KMS-11 (cell line): ENCODE data around the gene KLHL1.

Source experiments
- H2AFZ ChIP-seq: fragments of 200-600 bp; sonication (generic); 2 replicates; pipeline ENCODE4 v1.6.1; 2016; ENCODE audit warnings: antibody characterized with exemption, mixed run types, low read depth
- H3K27ac ChIP-seq: fragments of 200-600 bp; sonication (generic); 2 replicates; pipeline ENCODE4 v1.6.1; 2016; ENCODE audit warnings: mild to moderate bottlenecking, mixed run types
- H3K27me3 ChIP-seq: fragments of 200-600 bp; sonication (generic); 2 replicates; pipeline ENCODE4 v1.6.1; 2017; ENCODE audit warnings: mild to moderate bottlenecking, low read depth, mixed run types, moderate library complexity; ENCODE audit not compliant: insufficient read depth
- H3K36me3 ChIP-seq: fragments of 200-600 bp; sonication (generic); 2 replicates; pipeline ENCODE4 v1.6.1; 2017; ENCODE audit warnings: mild to moderate bottlenecking, mixed run types; ENCODE audit not compliant: insufficient read depth
- H3K4me1 ChIP-seq: fragments of 200-600 bp; sonication (generic); 2 replicates; pipeline ENCODE4 v1.6.1; 2016; ENCODE audit warnings: mild to moderate bottlenecking, low read depth, mixed run types; ENCODE audit not compliant: poor library complexity, severe bottlenecking
- H3K4me2 ChIP-seq: fragments of 200-600 bp; sonication (generic); 2 replicates; pipeline ENCODE4 v1.7.0; 2016; ENCODE audit warnings: mild to moderate bottlenecking, mixed run types
- H3K4me3 ChIP-seq: fragments of 200-600 bp; sonication (generic); IDR thresholded peaks from 2 replicates; pipeline ENCODE4 v1.6.1; 2017; ENCODE audit warnings: low read depth, low read length, mixed read lengths; ENCODE audit not compliant: insufficient read depth
- H3K79me2 ChIP-seq: fragments of 200-600 bp; sonication (generic); 2 replicates; pipeline ENCODE4 v1.6.1; 2016; ENCODE audit warnings: low read depth, mixed run types; ENCODE audit not compliant: insufficient read depth
- H3K9ac ChIP-seq: fragments of 200-600 bp; sonication (generic); 2 replicates; pipeline ENCODE4 v1.6.1; 2016; ENCODE audit warnings: mild to moderate bottlenecking, mixed run types
- H4K20me1 ChIP-seq: fragments of 200-600 bp; sonication (generic); 2 replicates; pipeline ENCODE4 v1.6.1; 2016; ENCODE audit warnings: mild to moderate bottlenecking, mixed run types; ENCODE audit not compliant: insufficient read depth
- CTCF ChIP-seq: fragments of 200-600 bp; sonication (generic); conservative IDR thresholded peaks from 2 replicates; pipeline ENCODE4 v1.6.1; 2017; ENCODE audit warnings: low read depth, mild to moderate bottlenecking, antibody characterized with exemption, low read length, moderate library complexity, mixed read lengths

Gene KLHL1

GRCh38 chr13:69769608-69770007 lies 338.6 kb downstream of the KLHL1 start:
- TF ChIP-seq CTCF, result no peak
- H3K4me1 ChIP-seq, result no peaks in the 10 kb centered on the region

GRCh38 chr13:69761581-69761980 lies 346.7 kb downstream of the KLHL1 start:
- Histone ChIP-seq H3K36me3 (no peaks in the 10 kb centered on the region), H2AFZ (no peak overlapping the region), H3K4me2 (no peak overlapping the region), H3K9ac (no peak overlapping the region), H4K20me1 (no peaks in the 10 kb centered on the region), H3K4me3 (no peak overlapping the region), H3K27me3 (no peaks in the 10 kb centered on the region), H3K79me2 (no peaks in the 10 kb centered on the region), H3K27ac (no peak overlapping the region), H3K4me1 (no peaks in the 10 kb centered on the region)
- no peak for TF ChIP-seq CTCF

More at GRCh38 chr13:69769608-69770007, 338.6 kb downstream of the KLHL1 start:
- Histone ChIP-seq H3K4me3 (no peak overlapping the region), H3K27me3 (no peaks in the 10 kb centered on the region), H4K20me1 (no peaks in the 10 kb centered on the region), H3K27ac (no peak overlapping the region), H3K79me2 (no peaks in the 10 kb centered on the region), H3K4me2 (no peak overlapping the region), H3K36me3 (no peaks in the 10 kb centered on the region), H2AFZ (no peak overlapping the region), H3K9ac (no peak overlapping the region)

GRCh38 chr13:69755101-69755500 lies 353.2 kb downstream of the KLHL1 start:
- Histone ChIP-seq H2AFZ (no peak overlapping the region), H3K79me2 (no peaks in the 10 kb centered on the region), H3K36me3 (no peaks in the 10 kb centered on the region), H3K9ac (no peak overlapping the region), H3K27ac (no peak overlapping the region), H3K4me1 (no peaks in the 10 kb centered on the region), H3K4me3 (no peak overlapping the region), H3K4me2 (no peak overlapping the region), H3K27me3 (no peaks in the 10 kb centered on the region), H4K20me1 (no peaks in the 10 kb centered on the region)
- no peak for TF ChIP-seq CTCF

- no peaks in the 10 kb centered on the region for H3K36me3 ChIP-seq
- H4K20me1 ChIP-seq, result no peaks in the 10 kb centered on the region
- H2AFZ ChIP-seq, result no peak overlapping the region
- H3K9ac ChIP-seq, result no peak overlapping the region
- no peak overlapping the region for H3K4me3 ChIP-seq
- TF ChIP-seq CTCF, result no peak
- no peaks in the 10 kb centered on the region for H3K27me3 ChIP-seq
- H3K79me2 ChIP-seq, result no peaks in the 10 kb centered on the region
- H3K4me1 ChIP-seq, result no peaks in the 10 kb centered on the region
- no peak overlapping the region for H3K4me2 ChIP-seq
- H3K27ac ChIP-seq, result no peak overlapping the region
Measured at GRCh38 chr13:69751259-69751658, 357.0 kb downstream of the KLHL1 start.
